Activated CD8-positive, alpha-beta memory T cell treated with anti-CD3 and anti-CD28 coated beads, Interleukin-2, amount 50 U/mL, for 4 hours (primary cell): ENCODE data around the gene FXYD5.

ENCODE experiments used
- DNase-seq: peaks from one replicate; pipeline ENCODE4 v3.0.0-alpha.2; 2020

Gene FXYD5

DNA sequence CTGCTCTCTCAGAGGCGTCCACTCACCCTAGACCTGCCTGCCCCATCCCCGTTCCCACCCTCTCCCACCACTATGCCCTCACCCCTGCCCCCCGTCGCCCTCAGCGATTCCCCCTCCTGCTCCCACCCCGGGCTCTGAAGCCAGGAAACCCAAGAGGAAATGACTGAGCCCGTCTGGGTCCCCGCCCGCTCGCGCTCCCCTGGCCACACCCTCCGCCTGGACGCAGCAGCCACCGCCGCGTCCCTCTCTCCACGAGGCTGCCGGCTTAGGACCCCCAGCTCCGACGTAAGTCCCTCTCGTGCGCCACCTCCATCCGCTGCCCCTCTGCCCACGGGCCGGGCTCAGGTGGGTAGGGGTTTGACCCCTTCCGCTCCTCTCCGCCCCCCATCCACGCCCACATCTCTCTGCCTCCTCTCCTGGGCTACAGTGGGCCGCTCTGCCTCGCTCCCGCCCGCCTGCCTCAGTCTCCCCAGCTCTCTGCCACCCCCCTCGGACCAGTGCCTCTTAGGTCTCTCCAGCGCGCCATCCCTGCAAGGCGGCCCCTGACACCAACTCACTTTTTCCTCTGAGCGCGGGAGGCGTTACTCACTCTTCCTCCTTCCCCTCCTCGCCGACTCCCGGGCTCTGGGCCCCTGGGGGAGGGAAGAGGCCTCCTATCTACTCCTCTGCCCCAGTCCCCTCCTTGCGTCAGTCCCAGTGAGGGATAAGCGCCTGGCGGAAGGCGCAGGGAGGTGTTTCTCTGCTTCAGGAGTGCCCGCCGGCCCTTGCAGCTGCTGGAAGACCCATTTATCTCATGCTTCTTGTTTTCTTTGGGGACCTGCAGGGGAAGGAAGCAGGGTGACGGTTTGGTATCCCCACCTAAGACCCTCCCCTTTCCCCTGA lies at the start of gene FXYD5:
FXYD5 (plus strand) TSS at position 211 of the 882 bp plus-strand sequence. CDS start 816 bp downstream, outside the sequence.
- peak; percentile 84 for DNase-seq

GRCh38 chr19:35105047-35105410 lies 49.5 kb upstream of the FXYD5 start:
- no peak for DNase-seq

DNA sequence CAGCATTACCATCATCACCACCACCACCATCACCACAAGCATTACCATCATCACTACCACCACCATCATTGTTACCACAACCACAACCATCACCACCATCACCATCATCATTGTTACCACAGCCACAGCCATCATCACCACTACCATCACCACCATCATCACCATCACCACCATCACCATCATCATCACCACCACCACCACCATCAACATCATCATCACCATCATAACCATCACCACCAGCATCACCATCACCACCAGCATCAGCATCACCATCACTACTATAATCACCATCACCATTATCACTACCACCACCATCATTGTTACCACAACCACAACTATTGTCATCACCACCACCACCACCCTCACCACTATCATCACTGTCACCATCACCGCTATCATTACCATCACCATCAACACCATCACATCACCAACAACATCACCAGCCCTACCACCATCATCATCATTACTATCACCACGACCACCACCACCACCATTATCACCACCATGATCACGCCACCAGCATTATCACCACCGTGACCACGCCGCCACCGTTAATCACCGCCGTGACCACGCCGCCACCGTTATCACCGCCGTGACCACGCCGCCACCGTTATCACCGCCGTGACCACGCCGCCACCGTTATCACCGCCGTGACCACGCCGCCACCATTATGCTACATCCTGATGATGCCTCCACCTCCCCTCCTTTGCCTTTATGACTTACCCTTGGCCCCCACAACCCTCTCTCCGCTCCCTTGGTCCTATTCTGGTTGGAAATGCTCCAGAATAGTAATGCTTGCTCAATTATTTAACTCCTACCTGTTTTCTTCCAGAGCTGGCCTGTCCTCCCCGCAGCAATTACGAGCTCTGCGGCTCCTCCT lies 48.9 kb upstream of the FXYD5 start:
- DNase-seq: no peak

- no peak for DNase-seq
Measured at GRCh38 chr19:35106291-35106583, 48.3 kb upstream of the FXYD5 start.

- no peak for DNase-seq
Measured at GRCh38 chr19:35106898-35107541, 47.5 kb upstream of the FXYD5 start.

DNA sequence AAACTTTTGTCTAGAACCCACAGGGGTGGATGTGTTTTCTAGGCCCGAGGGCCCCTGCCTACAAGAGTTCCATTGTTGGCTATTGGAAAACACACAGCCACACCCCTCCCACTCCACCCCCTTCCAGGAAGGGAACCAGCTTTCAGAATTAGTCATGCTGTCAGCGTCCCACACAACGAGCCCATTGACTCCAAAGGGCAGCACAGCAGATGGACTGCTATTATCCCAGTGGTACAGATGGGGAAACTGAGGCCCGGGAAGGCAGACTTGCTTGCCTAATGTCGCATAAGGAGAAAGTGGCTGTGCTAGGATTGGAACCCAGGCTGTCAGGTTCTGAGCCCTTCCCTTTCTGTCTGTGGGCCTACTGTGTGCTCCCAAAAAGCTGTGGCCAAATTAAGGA lies 47.0 kb upstream of the FXYD5 start:
- no peak for DNase-seq

DNA sequence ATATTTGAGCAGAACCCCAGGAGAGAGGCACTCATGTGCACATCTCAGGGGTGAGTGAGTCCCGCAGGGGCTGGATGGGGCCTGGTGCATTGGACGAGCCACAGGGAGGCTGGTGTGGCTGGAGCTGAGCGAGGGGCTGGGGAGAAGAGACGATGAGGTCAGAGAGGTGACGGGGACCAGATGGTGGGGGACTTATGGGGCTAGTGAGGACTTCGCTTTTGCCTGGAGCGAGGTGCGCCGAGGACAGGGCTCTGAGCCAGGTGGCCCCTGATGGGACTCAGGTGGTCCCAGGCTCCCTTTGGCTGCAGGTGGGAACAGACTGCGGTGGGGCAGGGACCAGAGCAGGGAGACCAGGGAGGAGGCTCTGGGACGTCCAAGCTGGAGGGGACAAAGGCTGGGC lies 45.8 kb upstream of the FXYD5 start:
- no peak for DNase-seq

- no peak for DNase-seq
Measured at GRCh38 chr19:35109395-35110112, 45.0 kb upstream of the FXYD5 start.

- no peak for DNase-seq
Measured at GRCh38 chr19:35110974-35111373, 43.6 kb upstream of the FXYD5 start.

GRCh38 chr19:35112995-35113688 lies 41.4 kb upstream of the FXYD5 start:
- no peak for DNase-seq

- DNase-seq: peak; percentile 76
Measured at GRCh38 chr19:35114353-35115176, 40.0 kb upstream of the FXYD5 start.

GRCh38 chr19:35115177-35115951 lies 39.2 kb upstream of the FXYD5 start, which contains the start of gene FXYD3:
Gene FXYD3 (plus strand): TSS chr19:35115823. CDS start chr19:35119377, 3,554 bp downstream.
- DNase-seq: no peak

GRCh38 chr19:35116072-35116801 lies 38.3 kb upstream of the FXYD5 start:
- no peak for DNase-seq

- DNase-seq: no peak
Measured at GRCh38 chr19:35117116-35117515, 37.4 kb upstream of the FXYD5 start.

- no peak for DNase-seq
Measured at GRCh38 chr19:35117799-35118198, 36.7 kb upstream of the FXYD5 start.

DNA sequence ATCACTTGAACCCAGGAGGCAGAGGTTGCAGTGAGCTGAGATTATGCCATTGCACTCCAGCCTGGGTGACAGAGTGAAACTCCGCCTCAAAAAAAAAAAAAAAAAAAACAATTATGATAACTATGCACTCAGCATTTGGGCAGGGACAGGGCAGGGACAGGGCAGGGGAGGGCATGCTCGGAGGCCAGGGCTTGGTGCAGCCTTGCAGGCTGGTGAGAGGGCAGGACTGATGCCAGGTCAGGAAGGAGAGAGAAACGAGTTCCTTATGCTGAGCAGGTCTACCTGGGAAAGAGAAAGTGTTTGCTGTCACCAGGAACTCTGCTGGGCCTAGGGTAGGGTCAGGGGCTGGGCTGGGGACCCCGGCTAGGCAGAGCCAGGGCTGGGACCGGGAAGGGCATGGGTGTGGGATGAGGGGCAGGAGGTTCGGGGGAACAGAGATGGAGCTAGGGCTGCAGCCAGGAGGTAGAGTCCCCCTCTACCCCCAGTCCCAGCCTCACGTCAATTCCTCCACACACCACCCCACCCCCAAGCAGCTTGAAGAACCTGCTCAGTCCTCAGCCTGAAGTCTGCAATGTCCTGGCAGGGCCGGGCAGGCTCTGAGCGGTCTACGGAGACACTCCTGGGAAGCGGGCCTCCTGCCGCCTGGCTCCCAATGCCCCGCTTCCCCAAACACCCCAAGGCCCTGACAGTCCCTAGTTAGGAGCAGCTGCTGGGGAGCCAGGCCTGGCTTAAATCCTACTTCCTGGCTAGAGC lies 36.1 kb upstream of the FXYD5 start:
- no peak for DNase-seq

DNA sequence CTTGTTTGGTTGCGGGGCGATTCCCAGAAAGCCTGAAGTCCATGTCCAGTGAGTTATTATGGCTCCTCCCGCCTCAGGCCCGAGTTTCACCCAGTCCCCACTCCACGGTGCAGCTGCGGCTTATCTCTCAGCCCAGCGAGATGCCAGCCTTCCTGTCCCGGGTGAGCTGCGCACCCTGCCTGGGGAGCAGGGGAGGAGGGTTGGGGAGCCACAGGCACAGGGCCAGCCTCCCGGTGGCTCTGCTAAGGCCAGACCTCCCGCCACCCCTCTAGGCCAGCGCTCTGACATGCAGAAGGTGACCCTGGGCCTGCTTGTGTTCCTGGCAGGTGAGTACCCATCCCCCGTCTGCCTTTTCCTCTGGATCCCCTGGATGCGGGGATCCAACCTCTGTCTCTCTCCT lies 35.4 kb upstream of the FXYD5 start:
- no peak for DNase-seq

DNA sequence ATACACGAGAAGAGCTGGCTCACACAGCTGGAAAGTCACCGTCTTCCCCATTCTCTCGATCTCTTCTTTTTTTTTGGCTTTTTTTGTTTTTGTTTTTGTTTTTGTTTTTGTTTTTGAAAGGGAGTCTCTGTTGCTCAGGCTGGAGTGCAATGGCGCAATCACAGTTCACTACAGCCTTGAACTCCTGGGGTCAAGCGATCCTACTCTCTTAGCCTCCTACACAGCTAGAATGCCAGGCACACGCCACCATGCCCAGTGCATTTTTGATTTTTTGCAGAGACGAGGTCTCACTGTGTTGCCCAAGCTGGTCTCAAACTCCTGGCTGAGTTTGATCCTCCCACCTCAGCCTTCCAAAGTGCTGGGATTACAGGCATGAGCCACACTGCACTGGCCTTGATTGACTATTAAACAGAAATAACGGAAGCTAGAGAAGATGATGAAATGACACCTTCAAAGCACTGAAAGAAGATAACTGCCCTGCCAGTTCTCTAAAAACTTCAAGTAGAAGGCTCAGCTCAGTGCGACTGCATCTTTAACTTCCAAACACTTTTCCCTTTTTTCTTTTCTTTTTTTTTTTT lies 34.9 kb upstream of the FXYD5 start:
- no peak for DNase-seq

- no peak for DNase-seq
Measured at GRCh38 chr19:35120492-35120891, 34.0 kb upstream of the FXYD5 start.
